Endothelial cell of umbilical vein (primary cell): ENCODE data around the gene ETFDH. TPM values are rescaled to one million over a fixed set of nuclear protein-coding genes. Genes with fewer than 3 reads are reported as not detected.
"Not testable (repeated sequence)": the region's sequence is repeated elsewhere in the genome, so short reads cannot be mapped to it uniquely, and the experiment has no call there.

Source experiments
- BruUV-seq: library from RNA; stranded (reverse); fragments of 400-500 nt; replicated peaks from 2 replicates; lab custom pipeline; 2021; lab: Mats Ljungman, UMichigan
- CTCF ChIA-PET: fragments of 300-600, 350-600 bp; sonication (Branson Sonifier 250); formaldehyde crosslinking; loops from one replicate; lab custom pipeline; 2021; ENCODE audit warnings: antibody characterized with exemption, inconsistent platforms; lab: Charles Lee
- POLR2A ChIA-PET: fragments of 300-600, 350-600 bp; sonication (Branson Sonifier 250); formaldehyde crosslinking; loops from one replicate; lab custom pipeline; 2021; ENCODE audit warnings: antibody characterized with exemption, inconsistent platforms; lab: Charles Lee
- DNase-seq: peaks from one replicate; pipeline ENCODE4 v3.0.0-alpha.2; 2011; ENCODE audit warnings: low read depth, low spot score
- FAIRE-seq: peaks from 2 replicates; lab custom pipeline; 2011; peaks lifted over from hg19 to GRCh38; lab: Jason Lieb, UNC
- H2AFZ ChIP-seq: 2 replicates; pipeline ENCODE4 v1.6.0; 2012; ENCODE audit warnings: low read depth, low read length, control low read depth, inconsistent platforms
- H3K27ac ChIP-seq: 2 replicates; pipeline ENCODE4 v1.5.1; 2011; ENCODE audit warnings: low read depth, mild to moderate bottlenecking, control low read depth, low read length, moderate library complexity; ENCODE audit not compliant: insufficient read depth
- H3K27me3 ChIP-seq, 2 experiments: 2 replicates each; pipeline versions ENCODE4 v1.6.0 to v1.6.1; 2011; ENCODE audit warnings: low read length in 2 of 2, mixed read lengths in 1 of 2; ENCODE audit not compliant: control insufficient read depth in 2 of 2, insufficient read depth in 2 of 2
- H3K36me3 ChIP-seq, 2 experiments: 2 replicates in 1 of 2; 3 replicates in 1 of 2; pipeline ENCODE4 v1.5.1; 2011; ENCODE audit warnings: low read length in 2 of 2, mild to moderate bottlenecking in 1 of 2, moderate library complexity in 1 of 2; ENCODE audit not compliant: control insufficient read depth in 2 of 2, insufficient read depth in 2 of 2; ENCODE audit errors: extremely low read depth in 1 of 2
- H3K4me1 ChIP-seq: 3 replicates; pipeline ENCODE4 v1.5.1; 2011; ENCODE audit warnings: mild to moderate bottlenecking, low read length; ENCODE audit not compliant: control insufficient read depth, insufficient read depth; ENCODE audit errors: extremely low read depth
- H3K4me2 ChIP-seq: 2 replicates; pipeline ENCODE4 v1.6.1; 2011; ENCODE audit warnings: low read length, control low read depth, mixed read lengths; ENCODE audit not compliant: insufficient read depth
- H3K4me3 ChIP-seq, 3 experiments: fragments of 200-600 bp in 1 of 3; sonication (generic), shearing (Covaris generic) in 1 of 3; replicated peaks in 1 of 3; 2 replicates each; pipeline ENCODE4 v1.5.1; 2011 to 2016; ENCODE audit warnings: control low read depth in 3 of 3, low read length in 3 of 3, mild to moderate bottlenecking in 2 of 3, inconsistent platforms in 1 of 3, low read depth in 1 of 3, moderate library complexity in 1 of 3; ENCODE audit not compliant: insufficient read depth in 1 of 3
- H3K79me2 ChIP-seq: 2 replicates; pipeline ENCODE4 v1.6.0; 2012; ENCODE audit warnings: low read length, inconsistent platforms; ENCODE audit not compliant: control insufficient read depth, insufficient read depth
- H3K9ac ChIP-seq: replicated peaks from 2 replicates; pipeline ENCODE3; 2011; ENCODE audit warnings: low read length, control low read depth; ENCODE audit not compliant: insufficient read depth; ENCODE audit errors: extremely low read depth
- H3K9me1 ChIP-seq: replicated peaks from 3 replicates; pipeline ENCODE4 v1.6.0; 2011; ENCODE audit warnings: mild to moderate bottlenecking, low read length; ENCODE audit not compliant: control insufficient read depth, insufficient read depth; ENCODE audit errors: extremely low read depth
- H3K9me3 ChIP-seq: replicated peaks from 2 replicates; pipeline ENCODE4 v1.5.1; 2012; ENCODE audit warnings: low read length, inconsistent platforms; ENCODE audit not compliant: control insufficient read depth, insufficient read depth
- H4K20me1 ChIP-seq: replicated peaks from 2 replicates; pipeline ENCODE3; 2011; ENCODE audit warnings: mild to moderate bottlenecking, low read length; ENCODE audit not compliant: control insufficient read depth, insufficient read depth; ENCODE audit errors: extremely low read depth
- CTCF ChIP-seq, 2 donors: IDR thresholded peaks; 1 replicate in 1 of 2; 2 replicates in 1 of 2; pipeline ENCODE4 v1.5.1; 2011; ENCODE audit warnings: low read length in 2 of 2, mild to moderate bottlenecking in 2 of 2, moderate library complexity in 2 of 2, control low read depth in 1 of 2, inconsistent platforms in 1 of 2, low read depth in 1 of 2; ENCODE audit not compliant: insufficient read depth in 1 of 2; ENCODE audit errors: extremely low read depth in 1 of 2
- EZH2 ChIP-seq: IDR thresholded peaks from 2 replicates; pipeline ENCODE4 v1.6.1; 2012; ENCODE audit warnings: borderline replicate concordance, low read depth, mild to moderate bottlenecking, moderate library complexity, low read length, inconsistent platforms; ENCODE audit not compliant: severe bottlenecking
- FOS ChIP-seq: IDR thresholded peaks from 2 replicates; pipeline ENCODE4 v1.6.1; 2011; ENCODE audit warnings: mild to moderate bottlenecking, low read length, moderate library complexity, borderline replicate concordance; ENCODE audit not compliant: insufficient read depth
- JUN ChIP-seq: IDR thresholded peaks from 2 replicates; pipeline ENCODE4 v1.6.1; 2011; ENCODE audit warnings: borderline replicate concordance, low read depth; ENCODE audit not compliant: insufficient read length, insufficient read depth
- MYC ChIP-seq: IDR thresholded peaks from one replicate; pipeline ENCODE4 v1.6.1; 2011; ENCODE audit warnings: mild to moderate bottlenecking, low read depth, low read length
- POLR2A ChIP-seq: IDR thresholded peaks from 2 replicates; pipeline ENCODE4 v1.6.1; 2012; ENCODE audit warnings: low read depth, mild to moderate bottlenecking, control low read depth, low read length
- dilution Hi-C: fragments of 300-500 bp; cut with MboI; formaldehyde crosslinking; loops from one replicate; pipeline ENCODE4 v1.15.0; 2019; ENCODE audit warnings: low sequenced_read_pairs; ENCODE audit not compliant: extremely low pct_ligation_motif_present
- intact Hi-C: fragments of 100-400 bp; cut with micrococcal nuclease; formaldehyde crosslinking; loops from one replicate; pipeline ENCODE4 v1.10.0; 2022
- polyA plus RNA-seq, 4 experiments: library from polyadenylated mRNA; depleted of rRNA in 3 of 4; stranded (reverse) in 3 of 4; unstranded in 1 of 4; fragments of >200 nt; gene quantifications; 2 replicates each; pipeline versions ENCODE4 v1.2.1 to v1.2.3, GENCODE V29; 2011 to 2012; ENCODE audit warnings: missing spikeins in 1 of 4
- total RNA-seq: library from RNA; stranded (reverse); gene quantifications from 2 replicates; pipeline ENCODE4 v1.2.3, GENCODE V29; 2021
- TF ChIP-seq, protein P1 (sequence below): IDR thresholded peaks from 2 replicates; pipeline ENCODE4 v1.6.1; 2011; ENCODE audit not compliant: insufficient read depth, insufficient read length

Gene ETFDH
- total and polyA plus RNA-seq, 2 donors (not counting 3 experiments of a cell fraction or from before 2014, with no cell fraction given) = 17.3 to 22.3 TPM

GRCh38 chr4:158710814-158711213 is 38.7 kb downstream of the ETFDH start:
- H3K27ac ChIP-seq = no peak overlapping the region
- POLR2A ChIA-PET = no interaction called here
- H3K4me3 ChIP-seq = no peak overlapping the region
- no peak for TF ChIP-seq JUN
- TF ChIP-seq POLR2A = no peak
- TF ChIP-seq MYC = no peak
- no peak for TF ChIP-seq FOS
- TF ChIP-seq, protein P1, sequence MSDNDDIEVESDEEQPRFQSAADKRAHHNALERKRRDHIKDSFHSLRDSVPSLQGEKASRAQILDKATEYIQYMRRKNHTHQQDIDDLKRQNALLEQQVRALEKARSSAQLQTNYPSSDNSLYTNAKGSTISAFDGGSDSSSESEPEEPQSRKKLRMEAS = no peak
- no peak for TF ChIP-seq EZH2
- TF ChIP-seq CTCF (IDR thresholded peaks at IDR 0.05; ENCODE audit: extremely low read depth in 1 of 2, insufficient read depth in 1 of 2, low read depth in 1 of 2, low read length in 2 of 2) = peak; percentile 12 to 17
- H3K4me1 ChIP-seq = no peaks in the 10 kb centered on the region
- H2AFZ ChIP-seq = no peak overlapping the region
- CTCF ChIA-PET = interaction anchor here (0.6 to 2.1 kb wide), 13 partner anchors 13 to 745 kb away, joined by 3 to 18 read pairs (median 4); no protein-coding TSS in a partner anchor
- H3K36me3 ChIP-seq = peaks cover 7 to 18% of the 10 kb centered on the region in 2 experiments
- peak; percentile 31 for DNase-seq
- H4K20me1 ChIP-seq = no peaks in the 10 kb centered on the region
- no peaks in the 10 kb centered on the region for H3K79me2 ChIP-seq
- no peaks in the 10 kb centered on the region for H3K27me3 ChIP-seq
- H3K9me3 ChIP-seq = no peaks in the 10 kb centered on the region
- dilution Hi-C loops (no loop called here), intact Hi-C loops (no loop called here)
- no TSS peak for BruUV-seq
- no peaks in the 10 kb centered on the region for H3K9me1 ChIP-seq
- no peak for FAIRE-seq
- H3K4me2 ChIP-seq = no peak overlapping the region
- no peak overlapping the region for H3K9ac ChIP-seq

DNA sequence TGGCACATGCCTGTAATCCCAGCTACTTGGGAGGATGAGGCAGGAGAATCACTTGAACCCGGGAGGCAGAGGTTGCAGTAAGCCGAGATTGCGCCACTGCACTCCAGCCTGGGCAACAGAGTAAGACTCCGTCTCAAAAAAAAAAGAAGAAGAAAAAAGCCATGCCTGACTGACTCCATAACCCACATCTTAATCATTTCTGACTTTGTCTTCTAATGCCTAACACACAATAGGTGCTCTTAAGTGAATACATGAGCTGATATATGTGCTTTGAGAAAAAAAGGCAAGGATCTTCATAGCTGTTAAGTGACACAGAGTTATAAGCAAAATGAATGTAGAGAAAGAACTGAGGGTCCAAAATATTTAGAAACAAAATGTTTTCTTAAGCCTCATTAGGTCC is 40.5 kb downstream of the ETFDH start:
- H3K4me2 ChIP-seq, H3K4me1 ChIP-seq, H3K79me2 ChIP-seq, DNase-seq, BruUV-seq, H3K27ac ChIP-seq, H3K27me3 ChIP-seq, intact Hi-C loops, H4K20me1 ChIP-seq, H2AFZ ChIP-seq, FAIRE-seq, H3K9me3 ChIP-seq, H3K4me3 ChIP-seq, POLR2A ChIA-PET, dilution Hi-C loops, H3K9ac ChIP-seq, H3K9me1 ChIP-seq: not testable (repeated sequence)
- H3K36me3 ChIP-seq = peaks cover 10 to 29% of the 10 kb centered on the region in 2 experiments
- CTCF ChIA-PET = interaction anchor here (1.0 to 1.4 kb wide), 2 partner anchors 9 to 138 kb away, joined by 3 read pairs; no protein-coding TSS in a partner anchor
